GM06990 (cell line): Measurements from ENCODE around the gene CCDC12.
"Not testable (repeated sequence)": the region's sequence is repeated elsewhere in the genome, so short reads cannot be mapped to it uniquely, and the experiment has no call there.

ENCODE experiments used
- DNase-seq: peaks from one replicate; pipeline ENCODE4 v3.0.0-alpha.2; 2011; ENCODE audit not compliant: insufficient read length; ENCODE audit errors: extremely low read depth
- H3K27me3 ChIP-seq: replicated peaks from 2 replicates; pipeline ENCODE4 v1.6.0; 2011; ENCODE audit warnings: low read length; ENCODE audit not compliant: control insufficient read depth, insufficient read depth
- H3K36me3 ChIP-seq: 2 replicates; pipeline ENCODE4 v1.5.1; 2011; ENCODE audit warnings: low read length; ENCODE audit not compliant: control insufficient read depth, insufficient read depth
- H3K4me3 ChIP-seq: replicated peaks from 2 replicates; pipeline ENCODE4 v1.5.1; 2011; ENCODE audit warnings: low read depth, mild to moderate bottlenecking, control low read depth, low read length
- CTCF ChIP-seq: IDR thresholded peaks from 2 replicates; pipeline ENCODE4 v1.5.1; 2011; ENCODE audit warnings: low read length, control low read depth, mild to moderate bottlenecking, inconsistent platforms; ENCODE audit not compliant: insufficient read depth, poor library complexity, severe bottlenecking

Gene CCDC12

GRCh38 chr3:46968783-46969428 lies 7.6 kb downstream of the CCDC12 start:
- no peak for DNase-seq
- Histone ChIP-seq H3K36me3 (peaks cover 21% of the 10 kb centered on the region), H3K4me3 (no peak overlapping the region), H3K27me3 (no peaks in the 10 kb centered on the region)
- TF ChIP-seq CTCF, result no peak

- H3K36me3 ChIP-seq, result peaks cover 21% of the 10 kb centered on the region
- TF ChIP-seq CTCF, result peak; percentile 27
- H3K27me3 ChIP-seq, result no peaks in the 10 kb centered on the region
- no peak overlapping the region for H3K4me3 ChIP-seq
- DNase-seq, result no peak
Observed at GRCh38 chr3:46966811-46967210, 9.7 kb downstream of the CCDC12 start.

DNA sequence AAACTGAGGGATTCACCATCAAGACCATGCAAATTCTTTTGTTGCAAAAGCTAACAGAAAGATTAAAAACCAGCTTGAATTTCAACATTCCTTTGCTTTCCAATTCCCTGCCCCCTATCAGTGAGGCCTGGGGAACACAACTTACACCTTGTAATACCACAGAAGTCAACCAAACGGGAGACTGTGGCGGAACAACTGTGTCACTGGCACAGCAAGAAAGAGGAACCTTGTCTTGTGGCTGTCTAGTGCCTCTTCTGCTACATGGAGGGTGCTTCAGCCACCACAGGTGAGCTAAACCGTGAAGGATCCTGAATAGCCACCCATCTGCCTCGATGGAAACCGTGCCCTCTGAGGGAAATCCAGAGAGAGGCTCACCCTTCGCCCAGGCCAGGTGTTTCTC lies 11.4 kb downstream of the CCDC12 start:
- Histone ChIP-seq H3K36me3 (peaks cover 13% of the 10 kb centered on the region), H3K4me3 (no peak overlapping the region), H3K27me3 (no peaks in the 10 kb centered on the region)
- no peak for TF ChIP-seq CTCF
- DNase-seq, result no peak

DNA sequence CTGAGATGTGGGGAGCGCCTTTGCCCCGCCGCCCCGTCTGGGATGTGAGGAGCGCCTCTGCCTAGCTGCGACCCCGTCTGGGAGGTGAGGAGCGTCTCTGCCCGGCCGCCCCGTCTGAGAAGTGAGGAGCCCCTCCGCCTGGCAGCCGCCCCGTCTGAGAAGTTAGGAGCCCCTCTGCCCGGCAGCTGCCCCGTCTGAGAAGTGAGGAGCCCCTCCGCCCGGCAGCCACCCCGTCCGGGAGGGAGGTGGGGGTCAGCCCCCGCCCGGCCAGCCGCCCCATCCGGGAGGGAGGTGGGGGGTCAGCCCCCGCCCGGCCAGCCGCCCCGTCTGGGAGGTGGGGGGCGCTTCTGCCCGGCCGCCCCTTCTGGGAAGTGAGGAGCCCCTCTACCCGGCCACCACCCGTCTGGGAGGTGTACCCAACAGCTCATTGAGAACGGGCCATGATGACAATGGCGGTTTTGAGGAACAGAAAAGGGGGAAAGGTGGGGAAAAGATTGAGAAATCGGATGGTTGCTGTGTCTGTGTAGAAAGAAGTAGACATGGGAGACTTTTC lies 12.4 kb downstream of the CCDC12 start:
- not testable (repeated sequence) for DNase-seq, H3K27me3 ChIP-seq, H3K4me3 ChIP-seq
- peaks cover 15% of the 10 kb centered on the region for H3K36me3 ChIP-seq

GRCh38 chr3:46962990-46963389 lies 13.6 kb downstream of the CCDC12 start:
- Histone ChIP-seq H3K4me3 (no peak overlapping the region), H3K27me3 (no peaks in the 10 kb centered on the region), H3K36me3 (peaks cover 14% of the 10 kb centered on the region)
- DNase-seq, result no peak
- TF ChIP-seq CTCF, result no peak

DNA sequence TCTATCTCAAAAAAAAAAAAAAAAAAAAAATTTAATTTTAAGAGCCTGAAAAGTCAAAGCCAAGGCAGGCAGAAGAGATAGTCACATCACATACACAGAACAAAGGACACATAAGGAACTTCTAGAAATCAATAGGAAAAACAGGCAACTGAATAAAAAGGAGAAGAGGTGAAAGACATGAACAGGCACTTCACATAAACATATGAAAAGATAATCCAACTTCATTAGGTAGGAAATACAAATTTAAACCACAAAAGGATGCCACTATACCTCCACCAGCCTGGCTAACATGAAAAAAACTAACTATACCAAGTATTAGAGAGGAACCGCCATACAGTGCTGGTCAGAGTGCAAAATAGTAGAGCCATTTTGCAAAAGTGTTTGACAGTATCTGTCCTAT lies 14.1 kb downstream of the CCDC12 start:
- no peak for DNase-seq
- no peaks in the 10 kb centered on the region for H3K27me3 ChIP-seq
- H3K4me3 ChIP-seq, result no peak overlapping the region
- peaks cover 12% of the 10 kb centered on the region for H3K36me3 ChIP-seq
- TF ChIP-seq CTCF, result no peak
